GM12801 (cell line): Measurements from ENCODE around the gene OPRPN.

Experiments
- CTCF ChIP-seq: IDR thresholded peaks from one replicate; pipeline ENCODE4 v1.5.1; 2011; ENCODE audit warnings: control low read depth; ENCODE audit not compliant: insufficient read length; ENCODE audit errors: extremely low read depth

Gene OPRPN

GRCh38 chr4:70371987-70372386 is 25.8 kb upstream of the OPRPN start:
- no peak for TF ChIP-seq CTCF

- TF ChIP-seq CTCF, result no peak
Measured at GRCh38 chr4:70372760-70373159, 25.0 kb upstream of the OPRPN start.

- TF ChIP-seq CTCF, result no peak
Measured at GRCh38 chr4:70380578-70380977, 17.2 kb upstream of the OPRPN start.

GRCh38 chr4:70382691-70383181 is 15.0 kb upstream of the OPRPN start, which contains the start of gene SMR3B:
Gene SMR3B (plus strand): TSS chr4:70383131. CDS start chr4:70384511, 1,380 bp downstream.
- no peak for TF ChIP-seq CTCF

GRCh38 chr4:70392057-70392776 is 5.5 kb upstream of the OPRPN start:
- no peak for TF ChIP-seq CTCF

- no peak for TF ChIP-seq CTCF
Measured at GRCh38 chr4:70399319-70399718, 1.6 kb downstream of the OPRPN start.

- TF ChIP-seq CTCF, result no peak
Measured at GRCh38 chr4:70402762-70403161, 5.0 kb downstream of the OPRPN start.
